Colonic mucosa (tissue), 4 donors: ENCODE data around the gene NBR1. TPM values are rescaled to one million over a fixed set of nuclear protein-coding genes. Genes with fewer than 3 reads are reported as not detected.
"Not testable (repeated sequence)": the region's sequence is repeated elsewhere in the genome, so short reads cannot be mapped to it uniquely, and the experiment has no call there.

Experiments used
- DNase-seq: peaks from one replicate; pipeline ENCODE4 v3.0.0-alpha.2; 2020
- H3K27ac ChIP-seq: fragments of 200-600 bp; one replicate; pipeline ENCODE4 v1.8.0; 2021
- H3K27me3 ChIP-seq: fragments of 200-600 bp; one replicate; pipeline ENCODE4 v1.8.0; 2021
- H3K36me3 ChIP-seq: fragments of 200-600 bp; one replicate; pipeline ENCODE4 v1.8.0; 2021
- H3K4me1 ChIP-seq: fragments of 200-600 bp; one replicate; pipeline ENCODE4 v1.8.0; 2021; ENCODE audit warnings: mild to moderate bottlenecking
- H3K4me3 ChIP-seq: fragments of 200-600 bp; one replicate; pipeline ENCODE4 v1.8.0; 2021
- H3K9ac ChIP-seq, 2 donors: one replicate each; pipeline ENCODE4 v1.7.0; 2013; ENCODE audit warnings: control low read depth in 2 of 2, low read depth in 2 of 2, low read length in 2 of 2
- H3K9me3 ChIP-seq: fragments of 200-600 bp; one replicate; pipeline ENCODE4 v1.8.0; 2021
- CTCF ChIP-seq: fragments of 200-600 bp; IDR thresholded peaks from one replicate; pipeline ENCODE4 v1.8.0; 2022; ENCODE audit warnings: antibody characterized with exemption, mild to moderate bottlenecking
- intact Hi-C: fragments of 100-400 bp; cut with DNase I; formaldehyde crosslinking; loops from one replicate; pipeline ENCODE4 v1.14.1; 2022
- total RNA-seq, 2 donors: library from RNA; stranded (reverse); fragmentation: NEBNext Ultra II Directional in 1 of 2; extraction: Animal tissue kit (Norgen Biotek cat#: 25700) in 1 of 2; gene quantifications; one replicate each; pipeline ENCODE4 v1.2.1, GENCODE V29; 2021
- donor health status: healthy.
- donor health status: DM: no; HTN: no; CAD: no.
- donor health status: DM: no; HTN: no; CAD: no.

The NBR1 gene
- total RNA-seq, 2 donors from 2014 or later = 92.8 to 159 TPM

GRCh38 chr17:43155666-43156065 is 15.3 kb upstream of the NBR1 start:
- no peak for TF ChIP-seq CTCF
- H3K4me1 ChIP-seq = no peaks in the 10 kb centered on the region
- H3K9ac ChIP-seq = no peak overlapping the region
- no peak for DNase-seq
- H3K4me3 ChIP-seq = no peak overlapping the region
- H3K27me3 ChIP-seq = no peaks in the 10 kb centered on the region
- H3K9me3 ChIP-seq = no peaks in the 10 kb centered on the region
- intact Hi-C loops = no loop called here
- H3K27ac ChIP-seq = no peak overlapping the region
- no peaks in the 10 kb centered on the region for H3K36me3 ChIP-seq

- H3K4me3 ChIP-seq, H3K4me1 ChIP-seq, DNase-seq, H3K9ac ChIP-seq, intact Hi-C loops, H3K9me3 ChIP-seq, H3K27me3 ChIP-seq, H3K36me3 ChIP-seq, H3K27ac ChIP-seq: not testable (repeated sequence)
These were observed 11.8 kb upstream of the NBR1 start for GRCh38 chr17:43159232-43159631.

- H3K27ac ChIP-seq, H3K36me3 ChIP-seq, H3K4me3 ChIP-seq, H3K9ac ChIP-seq, DNase-seq, H3K9me3 ChIP-seq, H3K4me1 ChIP-seq, H3K27me3 ChIP-seq: not testable (repeated sequence)
- intact Hi-C loops = loop anchor here (10.0 kb wide), 1 partner anchor 165 kb away; no protein-coding TSS in a partner anchor
These were observed 11.1 kb upstream of the NBR1 start for GRCh38 chr17:43159957-43160356.

- H3K27ac ChIP-seq, H3K36me3 ChIP-seq, H3K4me3 ChIP-seq, H3K27me3 ChIP-seq, H3K4me1 ChIP-seq, H3K9ac ChIP-seq, H3K9me3 ChIP-seq, DNase-seq: not testable (repeated sequence)
- intact Hi-C loops = loop anchor here (10.0 kb wide), 1 partner anchor 159 kb away; no protein-coding TSS in a partner anchor
These were observed 5.0 kb upstream of the NBR1 start for GRCh38 chr17:43165971-43166370.

GRCh38 chr17:43169561-43170139 is 1.4 kb upstream of the NBR1 start:
- peak; percentile 54 for DNase-seq
- Histone ChIP-seq H3K27me3 (no peaks in the 10 kb centered on the region), H3K27ac (peak overlapping the region; percentile 97), H3K9ac (peak overlapping the region; percentile 54 to 97), H3K36me3 (no peaks in the 10 kb centered on the region), H3K9me3 (no peaks in the 10 kb centered on the region), H3K4me3 (peak overlapping the region; percentile 70), H3K4me1 (peaks cover 4% of the 10 kb centered on the region)
- no peak for TF ChIP-seq CTCF
- intact Hi-C loops = loop anchor here (10.0 kb wide), 1 partner anchor 155 kb away; no protein-coding TSS in a partner anchor

GRCh38 chr17:43170140-43170765 is 761 bp upstream of the NBR1 start:
- peak; percentile 93 for DNase-seq
- Histone ChIP-seq H3K4me3 (peak overlapping the region; percentile 70), H3K4me1 (peaks cover 9% of the 10 kb centered on the region), H3K36me3 (no peaks in the 10 kb centered on the region), H3K9me3 (no peaks in the 10 kb centered on the region), H3K27me3 (no peaks in the 10 kb centered on the region), H3K27ac (peak overlapping the region; percentile 97), H3K9ac (peak overlapping the region; percentile 66 to 97)
- no peak for TF ChIP-seq CTCF
- intact Hi-C loops = no loop called here
